ENCODE measurements around the gene LGSN.
"Not testable (repeated sequence)": the region's sequence is repeated elsewhere in the genome, so short reads cannot be mapped to it uniquely, and the experiment has no call there.

Gene LGSN

DNA sequence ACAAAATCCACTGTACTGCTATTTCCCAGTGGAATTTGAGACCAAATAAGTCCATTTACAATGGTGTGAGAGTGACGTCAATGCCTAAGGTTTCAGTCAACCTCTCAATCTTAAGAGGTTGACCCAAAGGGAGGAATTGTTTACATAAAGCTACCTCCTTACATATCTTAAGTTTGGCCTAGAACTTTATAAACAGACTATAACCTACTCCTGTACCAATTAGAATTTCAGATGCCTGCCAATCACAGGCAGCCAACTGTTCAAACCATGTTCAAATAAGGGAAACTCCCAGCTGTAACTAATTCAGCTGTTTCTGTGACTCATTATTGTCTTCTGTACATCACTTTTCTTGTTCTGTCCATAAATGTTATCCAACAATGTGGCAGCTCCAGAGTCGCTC lies 14.5 kb downstream of the LGSN start:
- DNase-seq, result no peak

- DNase-seq, result no peak
Observed at GRCh38 chr6:63303476-63303875, 16.3 kb downstream of the LGSN start.

DNA sequence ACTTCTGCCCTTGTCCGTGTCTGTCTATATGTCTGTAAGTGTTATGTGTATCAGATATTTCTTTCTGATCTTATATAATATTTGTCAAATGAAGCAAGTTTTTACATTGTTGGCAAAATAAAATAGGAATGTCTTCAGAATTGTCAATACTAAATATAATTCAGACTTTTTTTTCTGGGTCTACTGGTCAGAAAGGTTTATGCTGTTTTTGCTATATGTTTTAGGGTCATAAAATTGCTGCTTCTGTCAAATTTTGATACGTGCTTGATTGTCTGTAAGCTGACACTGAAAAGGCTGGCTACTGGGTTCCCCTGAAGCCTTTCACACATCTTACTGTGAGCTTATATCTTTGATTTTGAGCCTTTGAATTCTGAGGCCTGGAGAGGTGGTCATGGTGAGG lies 20.1 kb downstream of the LGSN start:
- no peak for DNase-seq

DNA sequence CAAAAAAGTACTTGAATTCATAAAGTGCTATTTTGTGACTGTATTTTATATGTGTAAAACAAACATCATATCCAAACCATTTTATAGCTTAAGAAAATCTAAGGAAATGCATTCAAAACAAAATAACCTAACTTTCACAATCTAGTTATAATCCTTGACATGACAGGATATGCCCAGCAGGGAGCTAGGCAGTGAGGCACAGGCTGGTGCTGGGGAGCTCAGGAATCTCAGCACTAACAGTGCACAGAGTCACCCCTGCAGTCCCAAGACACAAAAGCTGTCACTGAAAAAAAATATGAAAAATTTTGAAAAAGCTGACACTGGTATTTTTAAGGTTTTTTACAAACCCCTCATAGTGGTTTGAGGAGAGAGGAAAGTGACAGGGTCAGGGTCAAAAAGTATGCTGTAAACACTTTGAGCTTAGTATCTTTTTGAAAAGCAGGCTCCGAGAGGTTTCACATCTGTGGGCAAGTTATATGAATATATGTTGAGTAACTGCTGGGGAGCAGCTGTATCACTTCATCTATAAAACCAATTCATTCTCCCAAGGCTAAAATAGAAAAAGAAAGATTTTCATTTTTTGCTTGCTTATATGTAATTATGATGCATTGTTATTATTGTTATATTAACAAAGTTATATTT lies 24.1 kb downstream of the LGSN start:
- no peak for DNase-seq

- no peak for DNase-seq
Observed at GRCh38 chr6:63290492-63291058, 29.2 kb downstream of the LGSN start.

- DNase-seq, result no peak
Observed at GRCh38 chr6:63289269-63289872, 30.4 kb downstream of the LGSN start.

- DNase-seq, result no peak
Observed at GRCh38 chr6:63280639-63281180, 39.1 kb downstream of the LGSN start.

DNA sequence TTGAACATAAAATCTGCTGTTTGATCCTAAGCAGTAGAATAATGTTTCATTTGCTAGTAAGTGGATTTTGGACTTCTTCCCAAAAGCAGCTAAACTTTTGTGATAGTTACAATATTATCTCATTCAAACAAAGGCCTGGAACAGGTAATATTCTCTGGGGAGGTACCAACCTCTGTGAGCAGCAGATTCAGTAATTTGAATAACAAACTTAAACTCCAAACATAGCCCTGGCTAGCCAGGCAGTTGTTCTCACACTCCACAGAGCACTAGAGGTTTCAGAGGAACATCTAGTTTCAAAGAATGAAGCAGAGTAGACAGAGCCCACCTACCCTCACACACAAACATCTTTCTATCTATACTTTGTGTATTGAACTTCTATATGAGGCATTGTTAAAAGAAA lies 40.9 kb downstream of the LGSN start:
- no peak for DNase-seq

DNA sequence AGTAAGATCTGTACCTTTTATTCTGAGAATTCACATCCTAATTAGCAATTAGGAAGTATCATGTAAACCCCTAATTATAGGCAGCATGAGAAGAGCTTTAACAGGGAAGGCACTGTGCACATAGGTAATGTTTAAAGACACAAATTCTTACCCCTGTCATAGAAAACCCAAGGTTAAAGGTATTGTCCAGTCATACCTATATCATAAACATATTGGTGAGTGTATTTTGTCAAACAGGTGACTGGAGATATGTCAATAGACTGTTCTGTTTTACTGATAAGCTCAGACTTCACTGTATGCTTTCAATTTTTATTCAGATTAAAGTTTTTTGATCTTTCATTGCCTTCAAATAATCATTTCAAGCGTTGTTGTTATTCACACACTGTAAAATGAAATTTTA lies 43.8 kb downstream of the LGSN start:
- no peak for DNase-seq

DNA sequence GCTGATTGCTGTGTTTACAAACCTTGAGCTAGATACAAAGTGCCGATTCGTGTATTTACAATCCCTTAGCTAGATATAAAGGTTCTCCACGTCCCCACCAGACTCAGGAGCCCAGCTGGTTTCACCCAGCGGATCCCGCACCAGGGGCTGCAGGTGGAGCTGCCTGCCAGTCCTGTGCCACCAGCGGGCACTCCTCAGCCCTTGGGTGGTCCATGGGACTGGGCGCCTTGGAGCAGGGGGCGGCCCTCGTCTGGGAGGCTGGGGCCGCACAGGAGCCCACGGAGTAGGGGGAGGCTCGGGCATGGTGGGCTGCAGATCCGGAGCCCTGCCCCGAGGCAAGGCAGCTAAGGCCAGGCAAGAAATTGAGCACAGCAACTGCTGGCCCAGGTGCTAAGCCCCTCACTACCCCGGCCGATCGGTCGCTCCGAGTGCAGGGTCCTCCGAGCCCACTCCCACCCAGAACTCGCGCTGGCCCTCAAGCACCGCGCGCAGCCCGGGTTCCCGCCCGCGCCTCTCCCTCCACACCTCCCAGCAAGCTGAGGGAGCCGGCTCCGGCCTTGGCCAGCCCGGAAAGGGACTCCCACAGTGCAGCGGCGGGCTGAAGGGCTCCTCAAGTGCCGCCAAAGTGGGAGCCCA lies 44.9 kb downstream of the LGSN start:
- DNase-seq, result not testable (repeated sequence)

DNA sequence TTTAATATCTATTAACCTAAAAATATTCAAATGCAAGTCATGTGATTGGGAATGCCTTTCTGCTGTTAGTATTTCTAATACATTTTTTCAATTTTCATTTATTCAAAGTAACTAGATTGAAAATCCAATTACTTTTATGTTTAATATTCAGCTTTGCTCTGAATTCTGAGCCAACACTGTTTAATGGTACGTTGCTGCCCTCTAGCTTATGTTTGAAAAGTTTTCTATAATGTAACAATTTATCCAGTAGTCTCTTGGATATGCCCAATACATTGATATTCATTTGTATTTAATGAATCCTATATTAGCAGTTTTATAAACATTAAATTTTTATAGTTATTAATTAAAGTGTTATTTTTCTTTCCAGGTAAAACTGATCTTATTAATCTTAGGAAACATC lies 47.4 kb downstream of the LGSN start:
- no peak for DNase-seq

GRCh38 chr6:63269470-63269869 lies 50.3 kb downstream of the LGSN start:
- DNase-seq, result no peak

- no peak for DNase-seq
Observed at GRCh38 chr6:63268574-63268973, 51.2 kb downstream of the LGSN start.

GRCh38 chr6:63267828-63268227 lies 52.0 kb downstream of the LGSN start:
- DNase-seq, result no peak

DNA sequence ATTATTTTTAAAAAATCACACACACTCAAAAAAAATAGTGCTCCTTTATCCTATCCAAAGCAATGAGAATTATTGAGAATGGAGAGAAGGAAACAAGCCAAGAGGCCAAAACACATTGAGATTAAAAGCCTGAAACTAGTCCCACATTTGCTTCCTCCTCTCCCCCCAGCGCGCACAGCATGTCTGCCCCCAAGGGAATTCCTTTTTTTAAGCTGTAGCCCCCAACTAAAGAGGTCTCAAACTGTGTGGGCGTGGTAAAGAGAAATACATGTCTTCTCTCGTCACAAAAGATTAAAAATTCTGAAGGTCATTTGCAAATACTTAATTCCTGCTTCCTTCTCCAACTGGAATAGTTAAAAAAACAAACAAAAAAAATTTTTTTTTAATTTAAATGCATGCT lies 52.7 kb downstream of the LGSN start:
- no peak for DNase-seq

DNA sequence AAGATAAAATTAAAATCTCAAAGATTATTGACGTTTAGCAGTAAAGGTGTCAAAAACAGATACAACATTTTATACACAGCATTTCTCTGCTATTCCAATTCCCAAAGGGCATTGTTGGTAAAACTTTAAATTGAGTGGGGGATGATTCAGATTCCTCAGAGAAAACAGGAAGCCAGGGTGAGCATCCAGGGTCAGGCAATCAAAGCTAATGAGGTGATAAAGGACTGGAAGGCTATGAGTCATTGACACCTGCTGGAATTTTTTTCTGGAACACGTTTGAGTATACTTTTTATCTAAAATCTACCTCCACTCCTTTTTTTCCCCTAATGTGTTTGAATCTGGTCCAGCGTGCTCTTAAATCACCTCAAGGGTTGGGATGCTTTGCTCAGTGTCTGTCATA lies 56.3 kb downstream of the LGSN start:
- DNase-seq, result peak; percentile 10

GRCh38 chr6:63261820-63262219 lies 58.0 kb downstream of the LGSN start:
- DNase-seq, result no peak

GRCh38 chr6:63259153-63259552 lies 60.6 kb downstream of the LGSN start:
- no peak for DNase-seq

- DNase-seq, result no peak
Observed at GRCh38 chr6:63249875-63250482, 69.8 kb downstream of the LGSN start.

GRCh38 chr6:63246581-63246980 lies 73.2 kb downstream of the LGSN start:
- DNase-seq, result no peak

GRCh38 chr6:63245909-63246308 lies 73.9 kb downstream of the LGSN start:
- no peak for DNase-seq

DNA sequence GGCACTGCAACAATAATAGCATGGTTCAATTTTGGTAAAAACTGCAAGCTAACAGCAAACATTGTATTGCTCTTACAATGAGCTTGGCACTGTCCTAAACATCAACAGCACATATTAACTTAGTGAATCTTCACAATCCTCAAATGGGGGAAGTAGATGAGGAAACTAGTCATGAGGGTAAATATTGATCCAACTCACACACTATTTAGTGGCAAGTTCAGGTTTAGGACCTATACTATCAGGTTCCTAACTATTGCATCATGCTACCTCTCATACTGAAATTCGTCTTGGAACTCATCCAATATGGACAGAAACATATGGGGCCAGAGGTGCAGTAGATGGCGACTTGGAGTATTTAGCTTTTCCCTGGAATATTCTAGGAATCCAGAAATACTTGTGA lies 74.4 kb downstream of the LGSN start:
- DNase-seq, result no peak

- DNase-seq, result no peak
Observed at GRCh38 chr6:63236398-63236817, 83.4 kb downstream of the LGSN start.

DNA sequence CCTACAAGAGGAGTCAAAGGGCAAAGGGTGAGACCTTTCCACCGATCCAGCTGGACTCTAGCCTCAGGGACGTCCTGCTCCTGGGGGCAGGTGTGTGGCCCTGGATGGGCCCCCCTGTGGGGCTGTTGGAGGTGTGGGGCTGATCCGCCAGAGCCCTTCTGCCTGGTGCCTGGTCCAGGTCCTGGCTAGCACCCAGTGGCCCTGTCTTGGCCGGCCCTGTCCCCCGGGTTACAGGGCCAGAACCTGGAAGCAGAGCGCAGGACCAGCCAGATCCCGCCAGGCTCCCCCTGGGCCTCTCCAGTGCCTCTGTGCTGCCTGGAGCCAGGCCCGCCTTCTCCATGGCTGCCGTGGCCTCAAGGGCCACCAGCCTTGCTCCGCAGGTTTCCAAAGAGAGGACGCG lies 89.3 kb downstream of the LGSN start:
- DNase-seq, result not testable (repeated sequence)
